Breast epithelium (tissue), 4 donors: ENCODE results near the gene KIF12. TPM values are rescaled to one million over a fixed set of nuclear protein-coding genes. Genes with fewer than 3 reads are reported as not detected.

Experiments used
- DNase-seq, 2 donors: peaks; one replicate each; pipeline ENCODE4 v3.0.0-alpha.2; 2019; ENCODE audit warnings: low spot score in 2 of 2
- H3K27ac ChIP-seq, 2 donors: fragments of 200-600 bp; sonication (generic) in 1 of 2; one replicate each; pipeline ENCODE4 v1.5.1; 2016 to 2019; ENCODE audit warnings: mild to moderate bottlenecking in 1 of 2
- H3K27me3 ChIP-seq, 2 donors: fragments of 200-600 bp; sonication (generic) in 1 of 2; one replicate each; pipeline versions ENCODE4 v1.5.1 to v1.6.0; 2017 to 2019; ENCODE audit warnings: control low read depth in 1 of 2, mild to moderate bottlenecking in 1 of 2
- H3K36me3 ChIP-seq: fragments of 200-600 bp; one replicate; pipeline ENCODE4 v1.5.1; 2019
- H3K4me1 ChIP-seq, 2 donors: fragments of 200-600 bp; sonication (generic); one replicate each; pipeline ENCODE4 v1.5.1; 2016 to 2019; ENCODE audit warnings: control low read depth in 1 of 2
- H3K4me3 ChIP-seq, 3 donors: fragments of 200-600 bp; sonication (generic); 1 replicate in 2 of 3; 2 replicates in 1 of 3; pipeline ENCODE4 v1.5.1; 2016 to 2019; ENCODE audit warnings: mild to moderate bottlenecking in 3 of 3, moderate library complexity in 2 of 3
- H3K9me3 ChIP-seq, 2 donors: fragments of 200-600 bp; sonication (generic) in 1 of 2; one replicate each; pipeline ENCODE4 v1.5.1; 2016 to 2019; ENCODE audit warnings: control low read depth in 1 of 2
- POLR2A ChIP-seq: fragments of 450-650 bp; IDR thresholded peaks from one replicate; pipeline ENCODE4 v1.6.1; 2016; ENCODE audit warnings: antibody characterized with exemption, mild to moderate bottlenecking, moderate library complexity
- POLR2AphosphoS5 ChIP-seq, 3 donors: sonication (generic); formaldehyde crosslinking; IDR thresholded peaks; one replicate each; pipeline ENCODE4 v1.6.1; 2017; ENCODE audit warnings: antibody characterized with exemption in 3 of 3
- intact Hi-C: fragments of 100-400 bp; cut with DNase I; formaldehyde crosslinking; loops from one replicate; pipeline ENCODE4 v1.15.1; 2023; ENCODE audit warnings: low total_unique reads
- total RNA-seq, 3 donors: library from RNA; depleted of rRNA; stranded (reverse); fragments of >200 nt; gene quantifications; one replicate each; pipeline ENCODE4 v1.1.0, GENCODE V29; 2016
- TF ChIP-seq, protein P1 (sequence below), 3 donors: fragments of 450-650 bp; IDR thresholded peaks; one replicate each; pipeline ENCODE4 v1.5.1; 2016 to 2017; ENCODE audit warnings: antibody characterized with exemption in 3 of 3, mild to moderate bottlenecking in 3 of 3, moderate library complexity in 3 of 3

KIF12 gene
- total RNA-seq, 3 donors from 2014 or later = 14.4 to 34.4 TPM; not detected in 1

DNA sequence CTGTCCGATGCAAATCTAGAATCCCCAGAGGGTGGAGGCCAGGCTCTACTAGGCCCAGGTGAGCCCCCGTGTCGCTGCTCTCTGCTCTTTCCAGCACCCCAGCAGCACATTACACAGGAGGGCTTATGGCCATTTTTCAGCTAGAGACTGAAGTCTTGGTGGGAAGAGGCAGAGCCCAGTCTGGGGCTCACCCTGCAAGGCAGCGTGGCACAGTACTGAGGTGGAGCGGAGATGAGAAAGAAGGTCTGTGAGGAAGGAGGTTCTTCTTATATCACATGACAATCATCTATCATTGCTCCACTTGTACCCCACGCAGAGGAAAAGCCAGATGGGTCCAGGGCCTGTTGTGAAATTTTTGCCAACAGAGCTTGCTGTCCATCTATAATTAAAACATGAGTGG is 10.0 kb upstream of the KIF12 start:
- H3K9me3 ChIP-seq = no peaks in the 10 kb centered on the region
- H3K27me3 ChIP-seq = no peaks in the 10 kb centered on the region
- DNase-seq = no peak
- H3K36me3 ChIP-seq = no peaks in the 10 kb centered on the region
- no peak overlapping the region for H3K4me3 ChIP-seq
- H3K27ac ChIP-seq = no peak overlapping the region
- H3K4me1 ChIP-seq = peaks cover 0 to 5% of the 10 kb centered on the region in 2 donors
- TF ChIP-seq POLR2A (no peak), POLR2AphosphoS5 (IDR thresholded peaks at IDR 0.05) (no peak)
- TF ChIP-seq, protein P1, sequence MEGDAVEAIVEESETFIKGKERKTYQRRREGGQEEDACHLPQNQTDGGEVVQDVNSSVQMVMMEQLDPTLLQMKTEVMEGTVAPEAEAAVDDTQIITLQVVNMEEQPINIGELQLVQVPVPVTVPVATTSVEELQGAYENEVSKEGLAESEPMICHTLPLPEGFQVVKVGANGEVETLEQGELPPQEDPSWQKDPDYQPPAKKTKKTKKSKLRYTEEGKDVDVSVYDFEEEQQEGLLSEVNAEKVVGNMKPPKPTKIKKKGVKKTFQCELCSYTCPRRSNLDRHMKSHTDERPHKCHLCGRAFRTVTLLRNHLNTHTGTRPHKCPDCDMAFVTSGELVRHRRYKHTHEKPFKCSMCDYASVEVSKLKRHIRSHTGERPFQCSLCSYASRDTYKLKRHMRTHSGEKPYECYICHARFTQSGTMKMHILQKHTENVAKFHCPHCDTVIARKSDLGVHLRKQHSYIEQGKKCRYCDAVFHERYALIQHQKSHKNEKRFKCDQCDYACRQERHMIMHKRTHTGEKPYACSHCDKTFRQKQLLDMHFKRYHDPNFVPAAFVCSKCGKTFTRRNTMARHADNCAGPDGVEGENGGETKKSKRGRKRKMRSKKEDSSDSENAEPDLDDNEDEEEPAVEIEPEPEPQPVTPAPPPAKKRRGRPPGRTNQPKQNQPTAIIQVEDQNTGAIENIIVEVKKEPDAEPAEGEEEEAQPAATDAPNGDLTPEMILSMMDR (IDR thresholded peaks at IDR 0.05) = no peak
- intact Hi-C loops = no loop called here

DNA sequence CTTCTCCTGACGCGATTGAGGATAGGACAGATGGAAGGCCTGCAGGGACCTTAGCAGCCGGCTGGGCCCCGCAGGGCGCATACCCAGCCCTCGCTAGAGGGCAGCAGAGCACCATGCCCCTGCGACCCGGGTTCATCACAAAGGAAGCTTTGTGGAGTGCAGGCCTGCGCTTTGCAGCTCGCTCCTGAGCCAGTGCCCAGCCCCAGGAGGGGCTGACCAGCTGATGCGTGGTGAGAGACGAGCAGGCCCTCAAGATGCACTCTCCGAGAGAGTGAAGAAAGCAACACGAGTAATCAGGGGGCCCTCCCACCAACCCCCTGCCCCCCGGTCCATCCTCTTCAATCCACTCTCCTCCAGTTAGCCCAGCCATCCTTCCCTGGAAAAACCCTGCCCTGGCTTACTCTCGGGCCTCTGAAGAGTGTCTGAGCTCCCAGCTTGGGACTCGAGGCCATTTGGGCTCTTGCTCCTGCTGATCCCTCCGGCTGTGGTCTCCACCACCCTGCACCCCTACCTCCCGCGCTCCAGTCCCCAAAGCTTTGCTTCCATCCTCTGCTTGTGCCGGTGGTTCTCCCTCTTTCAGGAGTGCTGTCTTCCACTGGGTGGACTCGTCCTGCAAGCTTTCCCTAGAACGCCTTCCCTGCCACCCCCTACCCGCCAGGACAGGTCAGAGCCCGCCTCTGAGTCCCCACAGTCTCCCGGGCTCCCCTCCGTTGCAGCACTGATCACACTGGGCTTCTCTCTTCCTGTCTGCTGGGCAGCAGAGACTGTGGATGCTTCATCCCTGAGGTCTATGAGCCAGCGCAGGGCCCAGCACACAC is 9.1 kb upstream of the KIF12 start:
- peak; percentile 46 to 77 for DNase-seq
- H3K9me3 ChIP-seq = no peaks in the 10 kb centered on the region
- H3K27me3 ChIP-seq = no peaks in the 10 kb centered on the region
- no peak overlapping the region for H3K27ac ChIP-seq
- peaks cover 0 to 2% of the 10 kb centered on the region in 2 donors for H3K4me1 ChIP-seq
- no peaks in the 10 kb centered on the region for H3K36me3 ChIP-seq
- intact Hi-C loops = no loop called here
- H3K4me3 ChIP-seq = no peak overlapping the region
- TF ChIP-seq POLR2A = no peak
- TF ChIP-seq, protein P1 (IDR thresholded peaks at IDR 0.05) = peak; percentile 38 to 94 (median 85)
- TF ChIP-seq POLR2AphosphoS5 (IDR thresholded peaks at IDR 0.05) = no peak

DNA sequence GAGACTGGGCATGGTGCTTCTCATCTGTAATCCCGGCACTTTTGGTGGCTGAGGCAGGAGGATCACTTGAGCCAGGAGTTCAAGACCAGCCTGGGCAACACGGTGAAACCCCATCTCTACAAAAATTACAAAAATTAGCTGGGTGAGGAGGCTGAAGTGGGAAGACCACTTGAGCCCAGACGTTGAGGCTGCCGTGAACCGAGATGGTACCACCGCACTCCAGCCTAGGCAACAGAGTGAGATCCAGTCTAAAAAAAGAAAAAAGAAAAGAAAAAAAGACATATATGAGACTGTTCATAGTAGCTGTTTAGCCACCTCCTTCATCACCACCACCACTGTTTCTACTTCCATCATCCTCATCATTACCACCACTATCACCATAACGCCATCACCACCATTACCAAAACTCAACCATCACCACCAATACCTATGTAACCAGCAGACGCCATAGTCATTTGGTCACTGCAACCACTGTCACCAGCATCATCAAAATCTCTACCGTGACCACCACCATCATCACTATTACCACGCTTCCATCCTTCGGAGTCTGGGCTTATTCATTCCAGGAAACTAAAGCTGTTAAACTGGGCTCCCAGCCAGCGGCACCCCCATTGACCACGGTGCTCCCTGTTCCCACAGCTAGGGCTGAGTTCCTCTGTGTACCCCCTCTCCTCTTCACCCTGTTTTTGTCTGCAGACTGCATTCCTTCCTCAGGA is 8.4 kb upstream of the KIF12 start:
- Histone ChIP-seq H3K27me3 (no peaks in the 10 kb centered on the region), H3K4me3 (no peak overlapping the region), H3K36me3 (no peaks in the 10 kb centered on the region), H3K27ac (no peak overlapping the region), H3K4me1 (no peaks in the 10 kb centered on the region), H3K9me3 (no peaks in the 10 kb centered on the region)
- intact Hi-C loops = no loop called here
- DNase-seq = no peak
- TF ChIP-seq POLR2AphosphoS5 (IDR thresholded peaks at IDR 0.05) (no peak), POLR2A (no peak)
- TF ChIP-seq, protein P1 (IDR thresholded peaks at IDR 0.05) = no peak

DNA sequence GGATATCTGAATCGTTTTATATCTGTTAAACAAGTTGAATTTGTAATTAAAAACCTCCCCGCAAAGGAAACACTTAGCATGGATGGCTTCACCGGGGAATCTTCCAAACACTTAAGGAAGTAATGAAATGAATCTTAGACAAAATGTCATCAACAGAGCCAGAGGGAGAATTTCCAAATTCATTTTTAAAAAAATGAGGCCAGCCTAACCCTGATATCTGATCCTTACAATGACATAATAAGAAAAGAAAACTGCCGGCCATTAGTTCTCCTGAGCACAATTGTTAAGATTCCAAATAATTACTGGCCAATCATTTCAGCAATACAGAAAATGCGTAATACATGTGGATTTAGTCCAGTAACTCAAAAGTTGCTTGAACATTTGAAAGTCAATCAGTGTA is 6.1 kb upstream of the KIF12 start:
- no peaks in the 10 kb centered on the region for H3K36me3 ChIP-seq
- no peak overlapping the region for H3K27ac ChIP-seq
- no peak overlapping the region for H3K4me3 ChIP-seq
- no peaks in the 10 kb centered on the region for H3K4me1 ChIP-seq
- H3K27me3 ChIP-seq = no peaks in the 10 kb centered on the region
- no peak for DNase-seq
- TF ChIP-seq, protein P1 (IDR thresholded peaks at IDR 0.05) = no peak
- no peak for TF ChIP-seq POLR2AphosphoS5 (IDR thresholded peaks at IDR 0.05)
- TF ChIP-seq POLR2A = no peak
- intact Hi-C loops = no loop called here
- peaks cover 0 to 4% of the 10 kb centered on the region in 2 donors for H3K9me3 ChIP-seq

DNA sequence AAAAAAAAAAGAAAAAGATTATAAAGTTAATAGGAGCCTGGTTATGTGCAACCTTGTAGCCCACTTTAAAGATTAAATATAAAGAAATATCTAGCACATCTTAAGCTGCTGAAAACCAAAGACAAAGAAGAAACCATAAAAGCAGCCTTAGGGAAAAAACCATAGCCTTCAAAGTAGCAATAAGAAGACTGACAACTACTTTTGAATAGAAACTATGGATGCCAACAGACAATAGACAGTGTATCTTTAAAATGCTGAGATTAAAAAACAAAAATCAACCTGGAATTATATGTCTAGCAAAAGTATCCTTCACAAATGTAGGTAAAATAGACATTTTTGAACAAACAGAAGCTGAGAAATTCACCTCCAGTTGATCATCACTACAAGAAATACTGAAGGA is 3.4 kb upstream of the KIF12 start:
- intact Hi-C loops = no loop called here
- Histone ChIP-seq H3K4me1 (no peaks in the 10 kb centered on the region), H3K36me3 (no peaks in the 10 kb centered on the region), H3K27me3 (no peaks in the 10 kb centered on the region), H3K4me3 (no peak overlapping the region), H3K9me3 (peaks cover 0 to 4% of the 10 kb centered on the region in 2 donors), H3K27ac (no peak overlapping the region)
- DNase-seq = no peak
- TF ChIP-seq POLR2AphosphoS5 (IDR thresholded peaks at IDR 0.05) (no peak), POLR2A (no peak)
- TF ChIP-seq, protein P1 (IDR thresholded peaks at IDR 0.05) = no peak
